Fibroblast of lung (primary cell): ENCODE measurements around the gene FERMT1. TPM values are rescaled to one million over a fixed set of nuclear protein-coding genes. Genes with fewer than 3 reads are reported as not detected.

Experiments
- DNase-seq, 2 donors: peaks; one replicate each; pipeline versions ENCODE4 v3.0.0 to v3.0.0-alpha.2; 2010; ENCODE audit warnings: low read depth in 2 of 2
- H2AFZ ChIP-seq: 2 replicates; pipeline ENCODE4 v1.5.1; 2012; ENCODE audit warnings: low read length, control low read depth, inconsistent platforms
- H3K27ac ChIP-seq: 2 replicates; pipeline ENCODE4 v1.5.1; 2011; ENCODE audit warnings: low read length, control low read depth; ENCODE audit not compliant: insufficient read depth
- H3K27me3 ChIP-seq: 2 replicates; pipeline ENCODE4 v1.5.1; 2011; ENCODE audit warnings: mild to moderate bottlenecking, low read length; ENCODE audit not compliant: control insufficient read depth, insufficient read depth
- H3K36me3 ChIP-seq: 2 replicates; pipeline ENCODE4 v1.5.1; 2011; ENCODE audit warnings: low read length; ENCODE audit not compliant: control insufficient read depth, insufficient read depth
- H3K4me1 ChIP-seq: 2 replicates; pipeline ENCODE4 v1.5.1; 2011; ENCODE audit warnings: low read length; ENCODE audit not compliant: control insufficient read depth, insufficient read depth; ENCODE audit errors: extremely low read depth
- H3K4me2 ChIP-seq: 2 replicates; pipeline ENCODE4 v1.5.1; 2011; ENCODE audit warnings: low read length, control low read depth; ENCODE audit not compliant: insufficient read depth; ENCODE audit errors: extremely low read depth
- H3K4me3 ChIP-seq, 4 experiments: fragments of 200-600 bp in 1 of 4; sonication (generic) in 1 of 4; replicated peaks in 1 of 4; 2 replicates each; pipeline ENCODE4 v1.5.1; 2011 to 2016; ENCODE audit warnings: low read length in 4 of 4, low read depth in 3 of 4, mild to moderate bottlenecking in 3 of 4, control low read depth in 2 of 4, inconsistent platforms in 1 of 4, mixed read lengths in 1 of 4; ENCODE audit not compliant: insufficient read depth in 1 of 4; ENCODE audit errors: control extremely low read depth in 1 of 4
- H3K79me2 ChIP-seq: 2 replicates; pipeline ENCODE4 v1.5.1; 2012; ENCODE audit warnings: mild to moderate bottlenecking, low read length, inconsistent platforms; ENCODE audit not compliant: control insufficient read depth, insufficient read depth
- H3K9ac ChIP-seq: 2 replicates; pipeline ENCODE4 v1.5.1; 2011; ENCODE audit warnings: mild to moderate bottlenecking, low read length, control low read depth; ENCODE audit not compliant: insufficient read depth
- H3K9me3 ChIP-seq: 2 replicates; pipeline ENCODE4 v1.5.1; 2012; ENCODE audit warnings: low read depth, low read length; ENCODE audit not compliant: control insufficient read depth, insufficient read depth
- H4K20me1 ChIP-seq: 2 replicates; pipeline ENCODE4 v1.5.1; 2011; ENCODE audit warnings: low read length; ENCODE audit not compliant: control insufficient read depth, insufficient read depth; ENCODE audit errors: extremely low read depth
- EZH2 ChIP-seq: IDR thresholded peaks from 2 replicates; pipeline ENCODE4 v1.5.1; 2012; ENCODE audit warnings: low read length, control low read depth, mild to moderate bottlenecking; ENCODE audit errors: missing control alignments
- polyA plus RNA-seq, 2 donors: library from polyadenylated mRNA; depleted of rRNA in 1 of 2; stranded (reverse) in 1 of 2; unstranded in 1 of 2; fragments of >200 nt; gene quantifications; 2 replicates each; pipeline ENCODE4 v1.2.1, GENCODE V29; 2011 to 2012; ENCODE audit warnings: missing spikeins in 1 of 2
- total RNA-seq: library from RNA; depleted of rRNA; stranded (reverse); fragments of >200 nt; gene quantifications from 2 replicates; pipeline ENCODE4 v1.2.1, GENCODE V29; 2014
- TF ChIP-seq, protein P1 (sequence below), 2 donors: IDR thresholded peaks in 1 of 2; conservative IDR thresholded peaks in 1 of 2; 1 replicate in 1 of 2; 2 replicates in 1 of 2; pipeline ENCODE4 v1.5.1; 2011 to 2012; ENCODE audit warnings: low read length in 2 of 2, control low read depth in 1 of 2, inconsistent platforms in 1 of 2, low read depth in 1 of 2, mild to moderate bottlenecking in 1 of 2

FERMT1 gene
- total and polyA plus RNA-seq, 2 donors (not counting 1 experiment from before 2014, with no cell fraction given): 6.8 to 8.1 TPM

DNA sequence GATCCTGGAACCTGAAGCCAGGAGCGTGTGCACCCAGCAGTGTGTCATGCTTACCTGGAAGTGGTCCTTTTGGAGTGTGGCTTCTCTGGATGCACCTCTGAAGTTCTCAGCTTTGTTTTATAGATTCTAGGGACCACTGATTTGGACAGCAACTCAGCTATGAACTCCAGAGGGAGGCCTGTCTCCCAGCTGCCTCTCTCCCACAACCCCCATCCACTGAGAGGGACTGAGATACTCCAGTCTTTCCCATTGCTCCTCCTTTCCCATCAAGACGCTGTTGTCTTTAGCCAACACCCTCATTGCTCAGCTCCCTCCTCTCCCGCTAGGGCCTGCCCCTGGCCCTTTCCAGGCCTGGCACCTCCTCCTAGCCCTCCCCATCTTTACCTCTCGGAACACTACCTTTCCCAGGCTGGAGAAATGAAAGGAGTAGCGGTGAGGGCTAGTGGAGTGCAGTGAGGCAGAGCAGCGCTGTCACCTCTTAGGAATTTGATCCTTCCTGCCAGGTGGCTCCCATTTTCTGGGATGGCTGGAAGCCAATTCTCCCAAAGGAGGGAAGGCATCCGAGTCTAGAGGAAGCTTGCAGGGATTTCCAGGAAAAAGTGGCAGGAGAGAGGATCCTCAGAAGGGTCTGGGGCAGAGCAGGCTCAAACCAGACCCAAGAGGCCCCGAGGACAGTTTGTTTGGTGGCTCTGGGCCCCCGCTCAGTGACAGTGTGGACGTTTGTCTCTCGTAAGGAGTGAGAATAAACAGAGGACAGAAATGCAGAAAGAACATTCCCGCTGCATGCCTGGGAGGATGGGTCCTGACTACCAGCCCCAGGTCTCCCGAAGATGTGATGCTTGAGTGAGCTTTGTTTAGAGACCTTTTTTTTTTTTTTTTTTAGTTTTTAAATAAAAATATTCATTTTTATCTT is 68.8 kb downstream of the FERMT1 start, which contains the start of gene LRRN4:
Gene LRRN4, minus strand, starts transcription at position 285 of the 913 bp plus-strand sequence. CDS start 1,261 bp downstream, outside the sequence.
- peaks cover 7% of the 10 kb centered on the region for H3K27me3 ChIP-seq
- H4K20me1 ChIP-seq: no peaks in the 10 kb centered on the region
- peak in 1 of 2 donors; percentile 51 for DNase-seq
- no peaks in the 10 kb centered on the region for H3K36me3 ChIP-seq
- H2AFZ ChIP-seq: no peak within 1 kb of the TSS
- no peaks in the 10 kb centered on the region for H3K79me2 ChIP-seq
- H3K4me1 ChIP-seq: peaks cover 3% of the 10 kb centered on the region
- no peak within 1 kb of the TSS for H3K27ac ChIP-seq
- TF ChIP-seq EZH2: no peak
- TF ChIP-seq, protein P1, sequence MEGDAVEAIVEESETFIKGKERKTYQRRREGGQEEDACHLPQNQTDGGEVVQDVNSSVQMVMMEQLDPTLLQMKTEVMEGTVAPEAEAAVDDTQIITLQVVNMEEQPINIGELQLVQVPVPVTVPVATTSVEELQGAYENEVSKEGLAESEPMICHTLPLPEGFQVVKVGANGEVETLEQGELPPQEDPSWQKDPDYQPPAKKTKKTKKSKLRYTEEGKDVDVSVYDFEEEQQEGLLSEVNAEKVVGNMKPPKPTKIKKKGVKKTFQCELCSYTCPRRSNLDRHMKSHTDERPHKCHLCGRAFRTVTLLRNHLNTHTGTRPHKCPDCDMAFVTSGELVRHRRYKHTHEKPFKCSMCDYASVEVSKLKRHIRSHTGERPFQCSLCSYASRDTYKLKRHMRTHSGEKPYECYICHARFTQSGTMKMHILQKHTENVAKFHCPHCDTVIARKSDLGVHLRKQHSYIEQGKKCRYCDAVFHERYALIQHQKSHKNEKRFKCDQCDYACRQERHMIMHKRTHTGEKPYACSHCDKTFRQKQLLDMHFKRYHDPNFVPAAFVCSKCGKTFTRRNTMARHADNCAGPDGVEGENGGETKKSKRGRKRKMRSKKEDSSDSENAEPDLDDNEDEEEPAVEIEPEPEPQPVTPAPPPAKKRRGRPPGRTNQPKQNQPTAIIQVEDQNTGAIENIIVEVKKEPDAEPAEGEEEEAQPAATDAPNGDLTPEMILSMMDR (conservative IDR thresholded peaks at IDR 0.05 in 1 of 2, IDR thresholded peaks at IDR 0.05 in 1 of 2; ENCODE audit: low read depth in 1 of 2, low read length in 2 of 2): no peak
- H3K9ac ChIP-seq: no peak within 1 kb of the TSS
- H3K9me3 ChIP-seq: no peaks in the 10 kb centered on the region
- no peak within 1 kb of the TSS for H3K4me3 ChIP-seq
- no peak within 1 kb of the TSS for H3K4me2 ChIP-seq

DNA sequence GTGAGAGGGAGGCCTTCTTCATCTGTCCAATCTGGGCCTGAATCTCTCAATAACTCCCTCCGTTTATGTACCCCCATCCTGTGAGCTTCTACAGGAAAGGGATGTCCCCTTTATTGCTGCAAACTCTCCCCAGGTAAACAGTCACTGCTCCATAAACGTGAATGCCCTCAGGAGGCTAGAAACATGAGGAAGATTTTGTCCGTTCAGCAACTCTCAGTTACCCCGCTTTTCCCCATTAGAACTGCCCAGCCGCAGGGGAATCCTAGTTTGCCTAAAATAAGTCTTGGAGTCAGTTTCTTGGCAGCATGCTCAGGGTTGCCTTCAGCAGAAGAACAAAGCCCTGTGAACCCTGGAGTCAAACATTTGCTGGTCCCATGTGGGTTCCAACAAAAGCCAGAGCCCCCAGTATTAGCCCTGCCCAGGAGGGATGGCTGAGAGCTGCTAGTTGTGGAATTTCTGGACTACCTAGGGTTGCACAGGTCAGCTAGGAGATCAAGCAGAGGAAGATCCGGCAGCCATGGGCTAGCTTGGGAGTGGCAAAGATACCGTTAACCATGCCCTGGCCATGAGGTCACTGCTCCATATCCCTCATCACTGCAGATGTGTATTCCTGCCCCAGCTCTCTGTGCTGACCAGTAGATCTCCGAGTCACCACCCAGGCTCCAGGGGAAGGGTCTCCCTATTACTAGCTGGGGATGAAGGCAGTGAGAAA is 69.6 kb downstream of the FERMT1 start:
- Histone ChIP-seq H3K4me2 (no peak overlapping the region), H3K27me3 (peaks cover 7% of the 10 kb centered on the region), H3K9ac (no peak overlapping the region), H3K4me1 (peaks cover 3% of the 10 kb centered on the region), H3K36me3 (no peaks in the 10 kb centered on the region), H4K20me1 (no peaks in the 10 kb centered on the region), H2AFZ (no peak overlapping the region), H3K27ac (no peak overlapping the region), H3K4me3 (no peak overlapping the region), H3K9me3 (no peaks in the 10 kb centered on the region), H3K79me2 (no peaks in the 10 kb centered on the region)
- no peak for TF ChIP-seq EZH2
- TF ChIP-seq, protein P1 (conservative IDR thresholded peaks at IDR 0.05 in 1 of 2, IDR thresholded peaks at IDR 0.05 in 1 of 2; ENCODE audit: low read depth in 1 of 2, low read length in 2 of 2): no peak
- DNase-seq: no peak

DNA sequence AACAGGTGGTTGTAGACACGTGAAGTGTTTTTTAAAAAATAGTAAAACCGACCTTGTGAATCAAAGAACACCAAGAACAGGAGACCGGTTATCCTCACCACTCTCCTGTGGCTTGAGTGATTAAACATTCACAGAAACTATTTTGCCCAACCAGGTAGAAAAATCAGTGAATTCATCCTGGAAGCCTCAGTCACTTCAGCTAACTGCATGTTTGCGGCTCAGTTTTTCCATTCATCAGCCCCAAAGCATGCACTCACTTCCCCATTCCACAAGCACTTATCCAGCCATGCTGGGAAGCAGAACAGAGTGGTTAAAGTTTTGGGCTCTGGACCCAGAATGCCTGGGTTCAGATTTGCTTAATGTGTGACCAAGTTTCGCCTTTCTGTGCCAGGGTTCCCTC is 71.3 kb downstream of the FERMT1 start:
- no peaks in the 10 kb centered on the region for H3K9me3 ChIP-seq
- peaks cover 7% of the 10 kb centered on the region for H3K27me3 ChIP-seq
- no peak overlapping the region for H3K27ac ChIP-seq
- H3K4me2 ChIP-seq: peak overlapping the region; percentile 75
- H3K79me2 ChIP-seq: no peaks in the 10 kb centered on the region
- TF ChIP-seq EZH2: no peak
- TF ChIP-seq, protein P1 (conservative IDR thresholded peaks at IDR 0.05 in 1 of 2, IDR thresholded peaks at IDR 0.05 in 1 of 2; ENCODE audit: low read depth in 1 of 2, low read length in 2 of 2): no peak
- no peak overlapping the region for H2AFZ ChIP-seq
- no peaks in the 10 kb centered on the region for H3K36me3 ChIP-seq
- H3K4me3 ChIP-seq: peak overlapping the region in 2 of 4 experiments; percentile 22 to 45
- no peaks in the 10 kb centered on the region for H4K20me1 ChIP-seq
- no peak overlapping the region for H3K9ac ChIP-seq
- DNase-seq: peak; percentile 23 to 94
- H3K4me1 ChIP-seq: peaks cover 3% of the 10 kb centered on the region
